ENCODE measurements around the gene PDCD7. TPM values are rescaled to one million over a fixed set of nuclear protein-coding genes. Genes with fewer than 3 reads are reported as not detected.
A peak's percentile ranks its signal among the peaks of the same experiment; 100 is the strongest.
"Not testable (repeated sequence)": the region's sequence is repeated elsewhere in the genome, so short reads cannot be mapped to it uniquely, and the experiment has no call there.

The PDCD7 gene
- total RNA-seq, result 10 to 100 TPM; 21.0 to 33.5 (median 27.0) TPM

- H3K4me3 ChIP-seq (ENCODE audit: low read depth, poor library complexity, severe bottlenecking), result peak within 1 kb of the TSS; percentile 83
- TF ChIP-seq CTCF (IDR thresholded peaks at IDR 0.05), result no peak
- no peak for TF ChIP-seq POLR2A (IDR thresholded peaks at IDR 0.05)
- intact Hi-C loops (cut with DNase I; ENCODE audit: low total_unique reads), result no loop called here
- peak; percentile 86 to 96 for DNase-seq (ENCODE audit: low spot score in 2 of 2)
- 2% methylated on average over 27 to 30 of the region's 45 CpGs for WGBS, 2 donors
These were observed at the start of gene PDCD7 for GRCh38 chr15:65133548-65134200. Gene PDCD7, minus strand, starts transcription at chr15:65133808. Its CDS starts 27 bp downstream, at chr15:65133781.

GRCh38 chr15:65182538-65182937 lies 48.9 kb upstream of the PDCD7 start:
- no peak for DNase-seq (ENCODE audit: low spot score in 2 of 2)
- no peak overlapping the region for H3K4me3 ChIP-seq (ENCODE audit: low read depth, poor library complexity, severe bottlenecking)
- intact Hi-C loops (cut with DNase I; ENCODE audit: low total_unique reads), result no loop called here
- TF ChIP-seq POLR2A (IDR thresholded peaks at IDR 0.05) (no peak), CTCF (IDR thresholded peaks at IDR 0.05) (no peak)
- 71 to 74% methylated on average over 4 of the region's 4 CpGs for WGBS, 2 donors

GRCh38 chr15:65181582-65182353 lies 48.2 kb upstream of the PDCD7 start:
- H3K4me3 ChIP-seq (ENCODE audit: low read depth, poor library complexity, severe bottlenecking); intact Hi-C loops (cut with DNase I; ENCODE audit: low total_unique reads); DNase-seq (ENCODE audit: low spot score in 2 of 2): not testable (repeated sequence)
- WGBS, 2 donors, result 87 to 90% methylated on average over 15 of the region's 15 CpGs

- 90% methylated on average over 3 of the region's 3 CpGs for WGBS, 2 donors
- TF ChIP-seq CTCF (IDR thresholded peaks at IDR 0.05), result no peak
- TF ChIP-seq POLR2A (IDR thresholded peaks at IDR 0.05), result no peak
- intact Hi-C loops (cut with DNase I; ENCODE audit: low total_unique reads), result no loop called here
- no peak overlapping the region for H3K4me3 ChIP-seq (ENCODE audit: low read depth, poor library complexity, severe bottlenecking)
- DNase-seq (ENCODE audit: low spot score in 2 of 2), result no peak
These were observed 46.6 kb upstream of the PDCD7 start for GRCh38 chr15:65180167-65180566.

- WGBS, 2 donors, result 39 to 55% methylated on average over 1 of the region's 1 CpG
- TF ChIP-seq POLR2A (IDR thresholded peaks at IDR 0.05), result no peak
- TF ChIP-seq CTCF (IDR thresholded peaks at IDR 0.05), result no peak
- intact Hi-C loops (cut with DNase I; ENCODE audit: low total_unique reads), result no loop called here
- DNase-seq (ENCODE audit: low spot score in 2 of 2), result no peak
- no peak overlapping the region for H3K4me3 ChIP-seq (ENCODE audit: low read depth, poor library complexity, severe bottlenecking)
These were observed 44.3 kb upstream of the PDCD7 start for GRCh38 chr15:65177901-65178300.

- DNase-seq (ENCODE audit: low spot score in 2 of 2), result no peak
- intact Hi-C loops (cut with DNase I; ENCODE audit: low total_unique reads), result no loop called here
- no peak for TF ChIP-seq CTCF (IDR thresholded peaks at IDR 0.05)
- TF ChIP-seq POLR2A (IDR thresholded peaks at IDR 0.05), result no peak
- H3K4me3 ChIP-seq (ENCODE audit: low read depth, poor library complexity, severe bottlenecking), result no peak overlapping the region
These were observed 42.4 kb upstream of the PDCD7 start for GRCh38 chr15:65176056-65176455.
